Inflammatory macrophage (primary cell): ENCODE measurements around the gene DGKQ.

Source experiments
- DNase-seq, 2 donors: peaks; one replicate each; pipeline ENCODE4 v3.0.0-alpha.2; 2020 to 2022
- total RNA-seq, 18 experiments: gene quantifications; one replicate each; lab custom pipeline; 2026; ENCODE audit warnings: mixed read lengths in 6 of 18, inconsistent platforms in 2 of 18; lab: John Stamatoyannopoulos, UW

DGKQ gene
- 12.6 to 60.6 (median 33.5) reads per million in 18 experiments for total RNA-seq

- DNase-seq: peak; percentile 92 to 95
These were observed at the start of gene DGKQ for GRCh38 chr4:973431-974397. DGKQ (minus strand) TSS chr4:973569; CDS start chr4:973482, 87 bp downstream.

- DNase-seq: no peak
These were observed 49.3 kb upstream of the DGKQ start for GRCh38 chr4:1022739-1023066.

GRCh38 chr4:1022051-1022738, 48.8 kb upstream of the DGKQ start:
- DNase-seq: no peak

- no peak for DNase-seq
These were observed 48.1 kb upstream of the DGKQ start for GRCh38 chr4:1021386-1022050.

- DNase-seq: no peak
These were observed 46.5 kb upstream of the DGKQ start for GRCh38 chr4:1019729-1020470.

- no peak for DNase-seq
These were observed 46.0 kb upstream of the DGKQ start for GRCh38 chr4:1019320-1019719.

- peak in 1 of 2 donors; percentile 26 for DNase-seq
These were observed 45.0 kb upstream of the DGKQ start for GRCh38 chr4:1018147-1019020.

- DNase-seq: no peak
These were observed 44.3 kb upstream of the DGKQ start for GRCh38 chr4:1017706-1018105.

GRCh38 chr4:1017211-1017610, 43.8 kb upstream of the DGKQ start:
- DNase-seq: no peak

- no peak for DNase-seq
These were observed 42.4 kb upstream of the DGKQ start for GRCh38 chr4:1015746-1016145.

GRCh38 chr4:1015179-1015578, 41.8 kb upstream of the DGKQ start:
- DNase-seq: no peak

- peak; percentile 54 to 61 for DNase-seq
These were observed 41.2 kb upstream of the DGKQ start for GRCh38 chr4:1014291-1015167.

- no peak for DNase-seq
These were observed 40.1 kb upstream of the DGKQ start for GRCh38 chr4:1013225-1014073.

- no peak for DNase-seq
These were observed 38.8 kb upstream of the DGKQ start for GRCh38 chr4:1012034-1012739.

- no peak for DNase-seq
These were observed 38.3 kb upstream of the DGKQ start for GRCh38 chr4:1011666-1012033.

GRCh38 chr4:1011022-1011665, 37.8 kb upstream of the DGKQ start, which contains the start of gene FGFRL1:
FGFRL1 (plus strand) TSS chr4:1011626; CDS start chr4:1012486, 860 bp downstream.
- peak; percentile 84 to 89 for DNase-seq

- DNase-seq: peak; percentile 86 to 91
These were observed 37.1 kb upstream of the DGKQ start for GRCh38 chr4:1010395-1011021.
